HEK293 (cell line): ENCODE measurements around the gene TNXB.

Experiments used
- CTCF ChIP-seq: fragments of 450-650 bp; formaldehyde crosslinking; IDR thresholded peaks from 2 replicates; pipeline ENCODE4 v1.5.1; 2016; ENCODE audit warnings: missing biosample characterization, missing genetic modification characterization
- ZNF140 ChIP-seq: fragments of 450-650 bp; formaldehyde crosslinking; IDR thresholded peaks from 2 replicates; pipeline ENCODE4 v1.5.1; 2016; ENCODE audit warnings: missing biosample characterization, missing genetic modification characterization
- ZNF626 ChIP-seq: fragments of 450-650 bp; sonication (Bioruptor Pico); formaldehyde crosslinking; IDR thresholded peaks from 2 replicates; pipeline ENCODE4 v1.5.1; 2018; ENCODE audit warnings: missing biosample characterization, missing genetic modification characterization, inconsistent platforms

- TF ChIP-seq CTCF (tag by site-specific recombination), result no peak
- no peak for TF ChIP-seq ZNF140 (tag by site-specific recombination)
- TF ChIP-seq ZNF626, result no peak
Observed at GRCh38 chr6:32114796-32115195, 5.7 kb upstream of the TNXB start.
